NT2/D1 (cell line): ENCODE data around the gene OPA3.

Experiments used
- SUZ12 ChIP-seq: IDR thresholded peaks from 2 replicates; pipeline ENCODE4 v1.6.1; 2011; ENCODE audit not compliant: insufficient read length, insufficient read depth; ENCODE audit errors: extremely low read depth
- ZNF274 ChIP-seq: IDR thresholded peaks from 2 replicates; pipeline ENCODE4 v1.6.1; 2011; ENCODE audit warnings: mild to moderate bottlenecking, low read depth, low read length

- no peak for TF ChIP-seq ZNF274
- TF ChIP-seq SUZ12: no peak
Measured at GRCh38 chr19:45574526-45574925, 10.1 kb downstream of the OPA3 start.
